NCI-H226 (cell line): ENCODE measurements around the gene NDOR1.

ENCODE experiments used
- DNase-seq: peaks from one replicate; pipeline ENCODE4 v3.0.0-alpha.2; 2015

NDOR1 gene

DNA sequence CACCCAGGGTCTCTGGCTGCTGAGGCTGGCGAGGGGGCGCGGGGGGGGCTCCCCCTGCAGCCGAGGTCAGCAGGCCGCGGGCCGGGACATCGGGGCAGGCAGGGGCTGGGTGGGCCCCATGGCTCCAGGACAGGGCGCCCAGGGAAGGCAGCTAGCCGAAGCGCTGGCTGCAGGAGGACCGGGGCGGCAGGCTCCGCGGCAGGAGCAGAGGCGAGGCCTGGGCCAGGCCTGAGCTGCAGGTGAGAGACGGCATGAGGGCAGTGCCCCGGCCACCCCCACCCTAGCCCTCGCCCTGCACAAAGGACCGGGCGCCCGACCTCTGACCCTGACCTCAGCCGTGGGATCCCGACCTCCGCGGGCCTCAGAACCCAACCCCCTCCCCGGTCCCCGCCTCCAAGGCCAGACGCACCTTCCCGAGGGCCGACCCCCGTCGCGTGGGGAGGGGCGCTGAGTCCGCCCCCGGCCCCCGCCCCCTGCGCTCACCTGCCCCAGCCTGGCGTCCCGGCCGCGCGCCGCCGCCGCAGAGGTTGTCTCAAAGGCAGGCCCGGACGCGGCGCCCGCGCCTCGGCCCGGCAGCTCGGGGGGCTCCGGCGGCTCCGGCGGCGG is 16.1 kb downstream of the NDOR1 start:
- no peak for DNase-seq

DNA sequence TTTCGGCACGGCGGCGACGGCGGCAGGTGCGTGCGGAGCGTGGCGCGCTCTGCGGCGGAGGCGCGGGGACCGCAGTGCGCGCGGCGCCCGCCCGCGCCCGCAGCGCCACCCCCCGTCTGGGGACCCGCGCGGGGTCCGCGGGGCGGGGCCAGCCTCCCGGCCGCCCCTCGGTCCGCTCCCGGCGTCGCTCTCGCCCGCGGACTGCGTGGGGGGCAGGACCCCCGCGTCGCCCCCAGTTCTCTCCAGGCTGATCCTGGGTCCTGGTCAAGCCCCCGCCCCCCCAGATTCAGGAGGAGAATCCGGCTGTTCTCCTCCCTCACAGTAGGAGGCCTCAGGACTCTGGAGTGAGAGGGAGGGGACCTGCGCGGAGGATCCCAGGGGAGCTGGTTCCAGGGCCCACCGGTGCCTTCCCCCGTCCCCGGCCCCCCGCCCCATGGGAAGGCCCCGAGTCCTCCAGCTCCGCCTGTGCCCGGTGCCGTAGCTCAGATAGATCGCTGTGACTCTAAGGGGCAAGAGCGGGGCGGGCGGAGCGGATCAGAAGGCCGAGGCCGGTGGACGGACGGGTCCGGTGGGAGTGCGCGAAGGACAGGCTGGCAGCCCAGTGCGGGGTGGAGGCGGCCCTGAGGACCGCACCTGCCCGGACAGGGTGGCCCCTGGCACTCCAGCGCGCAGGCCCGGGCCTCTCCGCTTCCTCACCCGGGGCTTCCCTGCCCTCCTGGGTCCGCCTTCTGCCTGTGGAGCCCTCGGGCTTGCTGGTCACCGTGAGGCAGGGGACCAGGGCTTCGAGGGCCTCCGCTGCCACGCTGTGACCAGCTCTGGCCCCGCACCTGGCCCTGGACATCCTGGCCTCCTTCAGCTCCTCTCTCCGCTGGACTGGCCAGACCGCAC is 16.9 kb downstream of the NDOR1 start, which contains the start of gene RNF208:
TSS of gene RNF208 (minus strand) at position 51 of the 888 bp plus-strand sequence. CDS start 1,028 bp downstream, outside the sequence.
- no peak for DNase-seq

DNA sequence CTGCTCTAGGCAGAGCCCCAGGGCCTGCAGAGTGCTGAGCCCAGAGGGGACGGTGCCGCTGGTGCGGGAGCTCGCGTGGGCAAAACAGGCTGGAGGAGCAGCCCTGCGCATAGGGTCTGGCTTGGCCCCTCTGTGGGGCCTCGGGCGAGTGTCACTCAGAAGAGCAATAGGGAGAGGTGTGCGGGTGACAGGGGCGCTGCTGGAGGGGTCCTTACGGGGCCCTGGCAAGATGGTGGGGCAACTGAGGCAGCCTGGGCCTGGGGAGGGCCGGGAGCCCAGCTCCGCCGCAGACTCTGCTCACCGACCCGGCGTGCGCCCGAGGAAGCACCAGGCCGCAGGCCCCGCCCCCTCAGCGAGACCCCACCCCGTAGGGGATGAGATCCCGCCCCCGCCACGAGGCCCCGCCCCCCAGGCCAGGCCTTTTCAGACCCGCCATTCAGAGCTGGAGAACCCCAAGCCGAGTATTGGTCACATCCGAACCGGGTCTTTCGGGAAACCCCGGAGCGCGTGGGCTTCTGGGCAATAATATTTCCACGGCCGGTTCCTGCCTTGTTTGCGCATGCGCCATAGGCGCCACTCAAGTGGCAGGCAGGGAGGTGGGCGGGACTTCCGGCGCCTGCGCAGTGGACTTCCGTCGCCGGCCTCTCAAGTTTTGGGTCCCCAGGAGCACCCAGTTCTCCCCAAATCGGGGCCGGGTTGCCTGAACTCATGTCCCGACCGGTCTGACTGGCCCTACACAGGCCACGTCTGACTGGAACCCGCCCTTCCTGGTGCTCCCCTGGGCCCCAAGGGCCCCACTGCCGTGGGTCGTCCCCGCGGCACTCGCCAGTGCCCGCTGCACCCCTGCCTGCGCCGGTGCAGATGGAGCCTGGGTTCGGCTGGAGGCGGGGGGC is 17.8 kb downstream of the NDOR1 start:
- peak; percentile 94 for DNase-seq

DNA sequence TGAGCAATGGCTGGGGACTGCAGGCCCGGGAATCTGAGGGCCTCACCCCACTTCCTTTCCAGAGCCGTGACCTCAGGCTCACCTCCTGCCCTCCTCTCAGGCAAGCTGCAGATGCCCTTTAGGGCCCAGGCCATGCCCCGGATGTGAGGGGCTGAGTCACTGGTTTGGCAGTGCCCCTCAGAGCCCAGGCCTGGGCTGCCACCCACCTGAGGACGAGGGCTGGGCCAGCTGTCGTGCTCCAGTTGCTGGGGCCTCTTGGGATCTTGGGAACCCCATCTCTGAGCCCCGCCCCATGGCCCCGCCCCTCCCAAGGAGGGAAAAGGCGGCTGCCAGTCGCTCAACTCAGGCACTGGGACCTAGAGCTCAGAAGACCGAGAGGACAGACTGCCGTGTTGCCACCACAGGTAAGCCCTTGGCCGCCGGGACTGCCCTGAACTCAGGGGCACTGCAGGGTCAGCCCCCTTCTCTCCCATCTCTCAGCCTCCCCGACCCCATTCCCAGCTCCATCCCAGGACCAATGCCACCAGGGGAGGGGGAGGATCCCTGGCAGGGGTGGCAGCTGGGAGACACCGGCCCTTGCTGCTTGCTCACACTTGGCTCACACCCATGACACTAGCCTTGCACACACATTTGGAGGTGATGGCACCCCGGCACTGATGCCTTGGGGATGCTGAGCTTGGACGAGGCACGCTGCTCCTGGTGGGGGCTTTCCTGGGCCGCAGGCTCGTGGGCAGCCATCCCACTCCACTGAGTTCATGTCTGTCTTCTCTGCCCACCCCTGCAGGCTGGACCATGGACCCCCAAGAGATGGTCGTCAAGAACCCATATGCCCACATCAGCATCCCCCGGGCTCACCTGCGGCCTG is 19.6 kb downstream of the NDOR1 start, which contains the start of gene CYSRT1:
TSS of gene CYSRT1 (plus strand) at position 345 of the 865 bp plus-strand sequence. CDS start at position 793, 448 bp downstream.
- no peak for DNase-seq

DNA sequence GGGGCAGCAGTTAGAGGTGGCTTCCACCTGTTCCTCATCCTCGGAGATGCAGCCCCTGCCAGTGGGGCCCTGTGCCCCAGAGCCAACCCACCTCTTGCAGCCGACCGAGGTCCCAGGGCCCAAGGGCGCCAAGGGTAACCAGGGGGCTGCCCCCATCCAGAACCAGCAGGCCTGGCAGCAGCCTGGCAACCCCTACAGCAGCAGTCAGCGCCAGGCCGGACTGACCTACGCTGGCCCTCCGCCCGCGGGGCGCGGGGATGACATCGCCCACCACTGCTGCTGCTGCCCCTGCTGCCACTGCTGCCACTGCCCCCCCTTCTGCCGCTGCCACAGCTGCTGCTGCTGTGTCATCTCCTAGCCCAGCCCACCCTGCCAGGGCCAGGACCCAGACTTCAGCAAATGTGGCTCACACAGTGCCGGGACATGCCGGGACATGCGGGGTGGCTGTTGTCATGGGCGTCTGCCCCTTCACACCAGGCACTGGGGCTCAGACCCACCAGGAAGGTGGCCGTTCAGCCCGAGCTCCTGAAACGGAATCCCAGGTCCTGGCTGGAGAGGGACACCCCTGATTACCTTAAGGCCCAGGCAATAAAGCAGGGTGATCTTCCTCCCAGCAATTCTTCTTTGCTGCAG is 20.3 kb downstream of the NDOR1 start:
- DNase-seq = no peak

DNA sequence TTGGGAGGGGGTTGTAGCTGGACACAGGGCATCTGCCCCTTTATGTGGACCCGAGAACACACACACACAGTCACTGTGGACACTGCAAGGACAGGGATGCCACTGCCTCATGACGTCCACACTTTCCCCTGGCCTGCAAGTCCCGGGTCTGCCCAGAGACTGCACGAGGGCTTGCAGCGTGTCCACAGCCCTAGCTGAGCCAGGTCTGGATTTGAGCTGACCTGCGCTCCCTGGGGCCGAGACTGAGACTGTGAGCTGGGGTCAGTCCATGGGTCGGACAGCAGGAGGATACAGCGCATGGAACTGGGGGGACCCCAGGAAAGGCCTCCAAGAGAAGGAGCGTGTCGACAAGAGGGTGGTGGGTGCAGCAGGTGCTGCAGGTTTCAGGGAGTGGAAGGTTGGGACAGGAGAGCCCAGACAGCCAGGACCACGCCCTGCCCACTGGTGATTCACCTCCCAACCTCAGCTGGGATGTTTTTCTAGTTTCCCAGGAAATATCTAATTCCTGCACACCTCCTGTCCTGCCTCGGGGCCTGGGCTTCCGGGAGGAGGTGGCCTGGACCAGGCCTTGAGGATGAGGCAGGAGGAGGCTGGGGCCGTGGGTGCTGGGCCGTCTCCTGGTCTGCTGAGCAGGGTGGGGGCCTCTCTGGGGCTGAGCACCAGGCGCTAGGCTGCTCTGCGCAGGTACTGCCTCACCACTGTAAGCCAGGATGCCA is 21.0 kb downstream of the NDOR1 start:
- peak; percentile 81 for DNase-seq

DNA sequence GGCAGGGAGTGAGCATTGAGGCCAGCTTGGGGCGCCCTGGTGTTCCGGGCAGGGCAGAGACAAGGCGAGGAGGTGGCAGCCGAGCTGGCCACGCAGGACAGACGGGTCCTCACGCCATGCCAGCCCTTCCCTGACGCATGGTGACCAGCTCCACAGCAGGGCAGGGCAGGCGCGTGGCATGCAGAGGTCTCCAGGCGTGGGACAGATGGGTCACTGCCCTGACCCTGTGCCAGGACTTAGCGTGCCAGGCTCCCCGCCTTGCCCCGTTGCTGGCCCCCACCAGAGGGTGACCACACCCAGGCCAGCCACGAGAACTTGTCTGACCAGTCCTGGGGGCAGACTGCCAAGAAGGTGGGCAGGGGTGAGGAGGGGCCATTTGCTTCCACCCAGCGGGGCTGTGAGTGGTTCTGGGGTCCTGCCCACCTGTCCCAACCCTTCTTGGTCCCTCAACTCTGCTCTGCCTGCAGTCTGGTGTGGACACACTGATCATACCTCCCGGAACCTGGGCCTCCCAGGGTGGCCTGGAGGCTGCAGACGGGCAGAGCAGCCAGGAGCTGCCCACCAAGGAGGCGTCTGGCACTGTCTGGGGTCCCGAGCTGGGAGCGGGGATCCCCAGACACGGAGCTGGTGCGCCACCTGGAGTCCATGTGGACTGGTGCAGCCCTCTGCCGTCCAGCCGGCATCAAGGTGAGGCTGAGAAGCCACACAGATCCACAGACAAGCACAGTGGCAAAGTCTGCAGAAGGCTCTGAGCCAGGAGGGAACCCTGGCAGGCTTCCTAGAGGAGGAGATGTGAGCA is 21.8 kb downstream of the NDOR1 start, which contains the start of gene RNF224:
TSS of gene RNF224 (plus strand) at position 449 of the 799 bp plus-strand sequence. CDS start 834 bp downstream, outside the sequence.
- DNase-seq = peak; percentile 68

DNA sequence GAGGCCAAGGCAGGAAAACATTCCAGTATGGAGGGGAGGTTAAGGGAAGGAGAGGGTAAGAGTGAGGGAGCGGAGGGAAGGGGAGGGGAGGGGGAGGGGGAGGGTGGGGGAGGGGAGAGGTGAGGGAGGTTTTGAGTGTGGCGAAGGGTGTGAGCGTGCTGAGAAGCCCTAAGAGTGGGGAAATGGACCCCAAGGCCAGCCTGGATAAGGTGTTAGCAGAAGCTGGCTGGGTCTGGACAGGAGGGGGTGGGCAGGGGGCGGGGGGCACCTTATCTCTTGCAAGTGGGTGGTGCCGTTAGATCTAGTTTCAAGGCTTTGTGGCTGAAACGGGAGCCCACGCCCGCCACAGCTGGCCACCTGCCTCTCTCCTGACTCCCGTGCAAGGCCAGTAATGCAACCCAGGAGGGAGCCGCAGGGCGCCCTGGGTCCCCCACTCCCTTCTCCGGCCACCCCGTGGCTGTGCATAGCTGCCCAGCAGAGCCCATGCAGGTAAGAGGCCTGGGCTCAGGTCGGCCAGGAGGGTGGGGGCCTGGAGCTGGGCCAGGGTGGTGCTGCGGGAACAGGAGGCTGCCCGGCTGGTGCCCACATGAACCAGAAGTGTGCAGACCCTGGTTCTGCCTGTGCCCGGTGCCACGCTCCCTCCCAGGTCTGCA is 22.5 kb downstream of the NDOR1 start:
- no peak for DNase-seq

DNA sequence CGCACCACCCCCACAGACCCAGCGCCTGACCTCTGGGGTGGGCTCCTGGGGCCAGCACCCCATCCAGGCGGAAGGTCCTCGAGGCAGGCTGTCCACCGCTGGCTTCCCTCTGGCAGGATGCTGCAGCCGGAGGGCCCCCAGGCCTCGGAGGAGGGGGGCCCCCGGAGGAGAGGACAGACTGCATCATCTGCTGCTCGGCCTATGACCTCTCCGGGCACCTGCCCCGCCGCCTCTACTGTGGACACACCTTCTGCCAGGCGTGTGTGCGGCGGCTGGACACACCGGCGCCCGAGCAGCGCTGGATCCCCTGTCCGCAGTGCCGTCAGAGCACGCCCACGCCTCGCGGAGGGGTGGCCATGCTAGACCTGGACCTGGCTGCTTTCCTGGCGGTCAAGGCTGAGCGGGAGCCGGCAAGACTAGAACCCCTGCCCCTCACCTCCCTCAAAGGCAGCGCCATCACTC is 23.0 kb downstream of the NDOR1 start:
- DNase-seq = no peak

DNA sequence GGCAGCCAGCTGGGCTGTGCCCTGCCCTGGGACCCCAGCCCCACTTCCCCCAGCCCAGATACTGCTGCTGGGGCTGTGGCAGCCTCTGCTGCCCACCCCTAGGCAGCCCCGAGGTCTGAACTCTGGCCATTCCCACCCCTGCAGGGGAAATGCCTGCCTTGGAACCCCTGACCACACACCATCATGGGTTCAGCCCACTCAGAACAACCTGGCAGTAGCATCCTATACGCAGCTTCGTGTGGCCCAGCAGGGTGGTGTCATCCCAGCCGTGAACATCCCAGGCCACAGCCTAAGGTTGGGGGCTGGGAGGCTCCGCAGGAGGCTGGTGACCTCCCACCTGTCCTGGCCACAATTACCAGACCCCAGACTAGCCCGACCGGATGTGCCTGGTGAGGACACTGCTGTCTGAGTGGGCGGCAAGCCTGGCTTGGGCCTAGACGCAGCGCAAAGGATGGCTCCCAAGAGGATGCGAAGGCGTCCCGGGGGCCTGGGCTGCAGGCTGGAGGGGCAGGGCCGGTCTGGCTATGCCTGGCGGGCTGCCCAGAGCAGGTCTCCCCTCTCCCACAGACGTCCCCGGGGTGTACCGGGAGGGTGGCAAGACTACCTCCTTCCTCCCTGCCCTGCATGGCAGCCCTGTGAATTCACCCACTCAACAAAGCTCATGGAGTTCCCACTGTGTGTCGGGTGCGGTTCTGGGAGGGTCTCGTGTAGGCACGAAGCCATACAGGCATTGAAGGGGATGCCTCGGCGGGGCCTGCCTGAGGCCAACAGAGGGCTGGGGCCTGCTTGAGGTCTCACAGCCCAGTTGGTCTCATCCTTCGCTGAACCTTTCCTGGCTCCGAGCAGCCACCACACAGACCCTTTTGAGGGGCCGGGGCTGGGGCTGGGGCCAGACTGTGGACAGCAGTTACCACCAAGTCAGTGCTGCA is 23.7 kb downstream of the NDOR1 start:
- no peak for DNase-seq

DNA sequence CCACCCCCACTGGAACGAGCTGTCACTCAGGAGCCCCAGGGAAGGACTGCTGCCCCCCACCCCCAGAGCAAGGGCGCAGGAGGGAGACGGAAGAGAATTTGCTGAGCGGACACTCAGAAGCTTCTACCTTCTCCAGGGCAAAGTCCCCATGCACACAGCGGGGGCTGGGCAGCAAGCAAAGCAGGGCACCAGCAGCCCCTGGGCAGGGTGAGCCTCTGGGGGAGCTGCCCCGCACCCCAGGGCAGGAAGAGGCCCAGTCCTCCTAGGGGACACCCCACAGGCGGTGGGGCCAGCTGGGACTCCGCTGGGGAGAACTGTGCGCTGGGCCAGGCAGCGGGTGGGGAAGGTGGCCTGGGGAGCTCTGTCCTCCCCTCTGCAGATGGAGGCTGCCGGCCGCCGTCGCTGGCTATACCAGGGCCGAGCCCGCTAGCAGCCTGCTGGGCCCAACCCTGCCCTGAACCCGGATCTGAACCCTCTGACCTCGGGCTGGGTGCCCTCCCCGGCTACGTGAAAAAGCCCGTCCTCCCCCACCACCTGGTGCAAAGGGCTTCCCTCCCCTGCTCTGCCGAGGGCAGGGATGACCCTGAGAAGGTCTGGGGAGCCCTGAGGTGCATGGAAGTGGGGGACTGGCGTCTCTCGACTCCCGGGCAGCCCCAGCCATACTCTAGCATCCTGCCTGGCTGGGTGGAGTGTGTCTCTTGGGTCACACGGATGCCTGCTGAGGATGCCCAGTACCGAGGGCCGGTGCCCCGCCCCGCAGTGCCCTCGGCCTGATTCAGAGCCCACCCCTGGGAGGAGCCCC is 24.6 kb downstream of the NDOR1 start:
- DNase-seq = no peak

DNA sequence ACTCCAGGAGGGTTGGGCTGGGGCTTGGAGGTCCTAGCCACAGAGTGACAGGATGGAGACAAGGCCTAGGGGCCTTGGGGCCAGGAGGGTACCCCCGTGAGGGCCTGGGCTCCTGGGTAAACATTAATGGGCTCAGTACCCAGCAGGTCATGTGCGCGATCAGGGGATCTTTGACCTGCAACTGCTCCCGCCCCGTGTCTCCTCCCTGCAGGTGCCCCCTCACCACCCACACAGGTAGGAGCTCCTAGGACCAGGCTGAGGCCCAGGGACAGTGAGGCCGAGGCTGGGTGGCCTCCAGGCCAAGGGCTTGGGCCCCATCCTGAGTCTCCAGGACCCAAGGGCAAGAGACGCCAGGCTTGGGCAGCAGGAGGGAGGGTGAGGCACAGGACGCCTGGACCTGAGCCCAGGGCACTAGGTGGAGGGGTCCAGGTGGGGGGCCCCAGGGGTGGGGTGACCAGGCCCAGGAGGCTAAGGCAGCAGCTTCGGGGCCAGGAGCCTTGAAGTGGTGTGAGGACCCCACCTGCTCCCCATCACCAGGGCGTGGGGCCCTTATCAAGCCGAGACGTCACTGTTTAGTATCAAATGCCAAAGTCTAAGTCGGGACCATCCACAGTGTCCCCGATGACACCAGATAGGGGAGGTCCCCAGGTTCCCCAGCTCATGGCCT is 25.3 kb downstream of the NDOR1 start, which contains the start of gene SLC34A3:
TSS of gene SLC34A3 (plus strand) at position 197 of the 667 bp plus-strand sequence. CDS start 802 bp downstream, outside the sequence.
- DNase-seq = no peak

DNA sequence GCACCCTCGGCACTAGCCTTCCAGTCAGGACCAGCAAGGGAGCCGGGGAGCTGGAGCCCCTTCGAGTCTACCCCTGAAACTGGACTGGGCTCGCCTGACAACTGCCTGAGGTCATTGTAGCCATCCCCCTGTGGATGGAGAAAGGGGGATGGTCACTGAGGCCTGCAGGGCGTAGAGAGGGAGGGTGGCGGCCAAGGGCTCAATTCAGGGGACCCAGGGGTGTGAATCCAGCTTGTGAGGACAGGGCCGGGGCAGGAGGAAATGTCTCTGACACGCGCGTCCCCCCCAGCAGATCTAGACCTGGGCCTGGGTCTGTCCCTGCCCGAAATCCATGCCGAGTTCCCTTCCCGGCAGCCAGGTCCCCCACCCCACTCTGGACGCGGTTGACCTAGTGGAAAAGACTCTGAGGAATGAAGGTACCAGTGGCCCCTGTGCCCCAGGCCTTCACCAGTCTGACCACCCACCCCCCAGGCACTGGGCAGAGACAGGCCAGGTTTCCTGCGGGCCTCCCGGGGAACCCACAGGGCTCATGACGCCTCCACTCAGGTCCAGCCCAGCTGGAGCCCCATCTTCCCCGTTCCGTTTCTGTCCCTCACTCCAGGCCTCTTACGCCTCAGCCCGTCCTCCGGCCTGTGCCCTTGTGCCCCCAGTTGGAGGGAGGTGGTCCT is 26.0 kb downstream of the NDOR1 start:
- DNase-seq = no peak

DNA sequence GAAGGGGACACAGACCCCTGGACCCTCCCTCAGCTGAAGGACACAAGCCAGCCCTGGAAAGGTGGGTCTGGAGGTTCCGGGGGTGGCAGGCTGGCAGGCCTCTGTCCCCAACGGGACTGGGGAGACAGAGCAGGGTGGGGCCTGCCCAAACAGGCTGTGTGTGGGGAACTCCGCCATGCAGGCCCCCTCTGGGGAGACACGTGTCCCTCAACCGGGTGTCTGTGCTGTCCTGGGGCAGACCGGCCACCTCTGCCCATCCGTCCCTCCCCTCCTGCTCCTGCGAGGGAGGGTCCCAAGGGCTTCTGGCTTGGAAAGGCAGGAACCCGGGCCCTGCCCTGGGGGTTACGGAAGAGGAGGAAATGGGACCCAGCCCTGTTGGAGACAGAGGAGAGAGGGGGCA is 26.6 kb downstream of the NDOR1 start:
- DNase-seq = no peak

DNA sequence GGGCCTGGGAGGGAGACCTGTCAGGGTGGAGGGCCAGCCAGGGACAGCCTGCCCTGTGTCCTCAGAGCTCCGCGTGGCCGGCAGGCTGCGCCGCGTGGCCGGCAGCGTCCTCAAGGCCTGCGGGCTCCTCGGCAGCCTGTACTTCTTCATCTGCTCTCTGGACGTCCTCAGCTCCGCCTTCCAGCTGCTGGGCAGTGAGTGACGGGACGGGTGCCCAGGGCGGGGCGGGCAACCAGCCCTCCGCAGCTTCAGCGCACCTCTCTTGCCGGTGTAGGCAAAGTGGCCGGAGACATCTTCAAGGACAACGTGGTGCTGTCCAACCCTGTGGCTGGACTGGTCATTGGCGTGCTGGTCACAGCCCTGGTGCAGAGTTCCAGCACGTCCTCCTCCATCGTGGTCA is 27.0 kb downstream of the NDOR1 start:
- DNase-seq = no peak
